GM19043 (cell line): ENCODE results near the gene POLG.

Experiments used
- ATAC-seq: cut with Tn5 transposase; IDR thresholded peaks from one replicate; pipeline ENCODE4 v1.9.1; 2021; ENCODE audit warnings: low read depth; ENCODE audit not compliant: unreplicated experiment

POLG gene

DNA sequence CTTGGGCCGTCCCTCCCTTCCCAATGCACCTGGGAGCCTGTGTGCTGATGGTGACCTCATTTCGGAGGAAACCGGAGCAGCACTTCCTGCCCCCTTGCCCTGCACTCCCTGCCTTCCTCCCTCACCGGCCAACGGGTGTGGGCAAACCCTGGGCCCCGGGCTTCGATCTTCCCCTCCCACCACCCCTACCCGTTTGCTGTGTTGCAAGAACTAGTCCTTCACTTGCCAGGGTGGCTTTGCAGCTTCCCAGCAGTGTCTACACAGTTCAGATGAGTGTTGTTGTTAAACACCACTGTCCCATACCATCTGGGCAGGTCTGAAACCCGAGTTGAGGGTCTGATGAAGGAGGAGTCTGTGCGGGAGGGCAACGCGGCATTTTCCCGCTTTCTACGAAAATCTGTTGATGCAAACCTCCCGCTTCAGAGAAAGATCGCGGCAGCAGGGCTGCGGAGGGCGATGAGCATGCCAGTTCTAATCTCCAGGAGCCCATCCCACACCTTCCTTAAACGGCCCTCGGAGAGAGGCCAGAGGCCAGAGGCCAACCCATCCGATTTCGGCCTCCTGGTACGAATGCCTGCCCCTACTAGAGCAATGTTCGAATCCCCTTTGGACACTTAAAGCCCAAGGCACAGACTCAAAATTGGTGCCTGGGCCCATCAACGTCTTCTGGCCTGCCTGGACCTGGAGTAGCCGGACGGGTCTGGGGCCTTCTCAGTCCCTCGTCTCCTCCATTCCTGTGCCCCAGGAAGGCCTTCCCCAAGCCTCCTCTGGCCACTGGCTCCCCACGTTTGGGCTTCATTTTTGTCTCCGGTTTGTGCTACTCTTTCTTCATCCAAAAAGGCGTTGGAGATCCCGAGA lies 35.7 kb upstream of the POLG start:
- ATAC-seq, result no peak

DNA sequence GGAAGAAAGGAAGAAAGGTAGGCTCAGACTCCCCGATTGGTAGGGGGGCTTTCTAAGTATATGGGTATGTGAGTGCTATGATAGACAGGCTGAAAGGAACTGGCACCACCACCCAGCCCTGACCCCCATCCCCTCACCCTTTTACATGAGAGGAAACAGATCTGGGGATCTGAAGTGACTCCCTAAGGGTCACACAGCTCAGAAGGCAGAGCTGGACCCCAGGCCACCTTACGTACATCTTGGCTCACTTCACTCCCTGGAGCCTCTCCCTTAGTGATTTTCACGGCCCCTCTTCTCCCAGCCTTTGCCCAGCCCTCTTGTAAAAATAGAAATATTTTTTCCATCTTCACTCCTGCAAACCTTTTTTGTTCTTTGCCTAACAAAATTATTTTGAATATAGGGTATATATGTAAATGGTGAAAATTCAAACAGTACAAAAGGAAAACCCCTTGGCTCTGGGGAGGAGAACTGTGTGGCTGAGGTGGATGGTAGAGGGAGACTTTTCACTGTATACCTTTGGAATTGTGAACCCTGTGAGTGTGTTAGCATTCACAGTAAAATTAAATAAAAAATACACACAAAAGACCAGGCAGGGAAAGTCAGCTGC lies 34.8 kb upstream of the POLG start:
- ATAC-seq, result no peak

DNA sequence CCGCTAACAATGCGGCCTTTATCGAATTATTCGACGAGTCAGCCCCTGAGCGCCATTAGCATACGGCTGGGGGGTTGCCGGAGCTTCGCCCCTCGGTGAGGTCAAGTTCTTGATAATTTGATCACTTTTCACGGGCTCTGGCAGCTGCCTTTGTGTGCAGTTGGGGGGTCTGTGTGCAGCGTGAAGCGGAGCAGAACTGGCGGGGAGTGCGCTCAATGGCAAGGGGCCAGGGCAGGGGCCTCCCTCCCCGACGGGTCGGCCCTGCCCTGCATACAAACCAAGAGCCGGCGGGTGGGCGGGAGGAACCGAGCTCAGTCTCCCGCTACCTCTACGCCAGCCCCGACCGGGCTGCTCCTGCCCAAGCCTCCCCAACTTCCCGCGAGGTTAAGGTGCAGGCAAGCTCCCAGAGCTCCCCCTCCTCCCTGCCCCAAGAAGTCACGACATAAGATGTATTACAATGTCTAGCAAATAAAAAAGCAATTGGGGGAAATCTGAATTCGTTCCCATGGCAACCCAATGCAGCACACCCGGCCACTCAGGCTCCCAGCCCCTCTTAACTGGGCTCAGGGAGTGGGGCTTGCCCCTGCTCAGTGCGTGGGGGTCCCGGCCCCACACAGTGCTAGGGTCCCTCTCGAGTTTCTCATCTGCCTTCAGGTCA lies 34.1 kb upstream of the POLG start:
- ATAC-seq, result no peak

DNA sequence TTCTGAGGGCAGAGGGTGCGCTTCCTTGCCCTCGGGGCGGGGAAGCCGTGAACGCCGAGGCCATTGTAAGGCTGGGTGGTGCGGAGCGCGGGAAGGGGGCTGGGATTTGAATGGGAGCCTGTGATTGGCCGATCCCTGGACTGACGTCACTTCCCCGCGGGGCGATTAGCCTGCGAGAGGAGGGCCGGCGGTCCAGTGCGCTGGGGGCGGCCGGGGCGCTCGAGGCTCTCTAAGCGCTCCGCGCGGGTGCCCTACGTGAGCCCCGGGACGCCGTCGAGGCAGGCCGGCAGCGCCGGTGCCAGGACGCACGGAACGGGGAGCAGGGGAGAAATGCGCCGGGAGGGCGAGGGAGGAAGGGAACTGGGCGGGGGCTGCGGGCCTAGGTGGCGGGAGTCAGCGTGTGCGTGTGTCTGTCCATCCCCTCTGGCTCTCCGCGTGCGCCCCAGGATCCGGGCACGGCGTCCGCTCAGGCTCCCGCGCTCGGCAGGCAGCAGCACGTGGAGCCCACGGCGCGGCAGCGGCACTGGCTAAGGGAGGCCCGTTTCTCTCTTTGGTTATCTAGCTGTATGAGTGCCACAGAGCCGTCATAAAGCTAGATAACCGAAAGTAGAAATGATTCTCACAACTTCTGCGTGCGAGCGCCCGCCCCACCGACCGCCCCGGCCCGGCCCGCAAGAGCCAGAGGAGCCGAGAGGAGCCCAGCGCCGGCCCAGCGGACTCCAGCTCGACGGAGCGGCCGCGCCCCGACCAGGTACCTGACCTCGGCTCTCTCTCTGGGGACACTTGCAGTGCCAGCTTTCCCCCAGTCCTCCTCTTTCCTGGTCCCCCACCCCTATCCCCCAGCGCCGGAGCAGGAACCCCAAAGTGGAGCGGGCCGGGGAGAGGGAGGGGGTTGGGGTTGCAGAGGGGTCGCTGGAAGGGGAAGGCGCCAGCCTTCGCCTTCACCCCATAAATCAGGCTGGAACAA lies 33.1 kb upstream of the POLG start:
- ATAC-seq, result no peak

DNA sequence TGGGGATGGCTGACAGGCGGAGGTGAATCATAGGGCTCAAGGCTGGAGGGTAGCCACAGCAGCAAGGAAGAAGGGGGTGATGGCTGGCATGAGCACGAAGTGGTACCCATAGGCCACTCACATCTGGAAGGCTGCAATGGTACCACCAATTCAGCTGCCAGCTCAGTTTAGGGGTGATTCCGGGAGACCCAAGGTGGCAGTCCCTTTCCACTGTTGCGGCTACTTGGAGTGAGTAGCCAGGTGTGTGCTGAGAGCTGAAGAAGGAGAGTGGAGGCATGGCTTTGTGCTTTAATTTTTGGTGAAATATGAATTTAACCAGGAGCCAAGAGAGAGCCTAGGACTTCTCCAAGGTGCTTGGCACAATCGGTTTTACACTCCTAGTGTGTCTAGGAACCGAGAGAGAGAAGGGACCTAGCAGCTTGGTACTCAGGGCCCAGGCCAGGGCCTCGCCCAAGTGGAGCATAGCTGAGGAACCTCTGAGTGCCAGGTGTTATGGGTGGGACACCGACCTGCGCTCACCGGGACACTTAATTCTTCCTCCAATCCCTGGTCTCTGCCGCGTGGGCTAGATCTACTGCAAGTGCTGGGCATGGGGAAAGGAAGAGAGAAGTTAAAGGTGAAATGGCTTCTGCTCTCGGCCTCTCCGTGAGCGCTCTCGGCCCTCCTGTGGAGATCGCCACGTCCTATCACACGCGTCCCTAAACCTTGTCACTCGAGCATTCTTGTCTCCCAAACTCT lies 32.2 kb upstream of the POLG start:
- ATAC-seq, result no peak

DNA sequence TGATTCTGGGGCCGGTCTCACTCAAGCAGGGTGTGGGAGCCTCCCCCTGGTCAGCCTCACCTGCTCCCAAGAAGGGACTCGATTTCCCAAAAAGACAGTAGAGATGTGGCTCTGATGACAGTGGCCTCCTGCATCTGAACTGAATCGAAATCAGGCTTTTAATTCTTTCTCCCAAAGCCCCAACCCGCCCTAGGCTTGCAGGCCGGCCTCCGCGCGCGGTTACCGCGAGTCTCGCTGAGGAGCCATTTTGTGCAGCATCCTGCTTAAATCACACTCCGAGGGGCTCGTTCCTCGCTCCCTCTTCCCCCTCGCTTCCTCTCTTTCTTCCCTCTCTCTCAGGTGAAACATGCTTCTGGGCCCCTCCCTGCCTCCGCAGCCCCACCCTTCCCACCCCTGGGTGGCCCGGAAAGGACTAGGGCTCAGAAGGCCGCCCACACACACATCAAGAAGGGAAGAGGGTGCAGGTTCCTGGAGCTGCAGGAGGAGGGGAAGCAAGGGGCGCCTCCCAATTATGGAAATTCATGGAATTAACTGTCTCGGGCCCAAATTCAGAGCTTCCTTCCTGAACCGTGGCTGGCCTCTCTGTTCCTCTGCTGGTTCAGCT lies 30.9 kb upstream of the POLG start:
- no peak for ATAC-seq

GRCh38 chr15:89364741-89365450 lies 30.3 kb upstream of the POLG start:
- no peak for ATAC-seq

- ATAC-seq, result no peak
Measured at GRCh38 chr15:89364341-89364740, 29.7 kb upstream of the POLG start.

DNA sequence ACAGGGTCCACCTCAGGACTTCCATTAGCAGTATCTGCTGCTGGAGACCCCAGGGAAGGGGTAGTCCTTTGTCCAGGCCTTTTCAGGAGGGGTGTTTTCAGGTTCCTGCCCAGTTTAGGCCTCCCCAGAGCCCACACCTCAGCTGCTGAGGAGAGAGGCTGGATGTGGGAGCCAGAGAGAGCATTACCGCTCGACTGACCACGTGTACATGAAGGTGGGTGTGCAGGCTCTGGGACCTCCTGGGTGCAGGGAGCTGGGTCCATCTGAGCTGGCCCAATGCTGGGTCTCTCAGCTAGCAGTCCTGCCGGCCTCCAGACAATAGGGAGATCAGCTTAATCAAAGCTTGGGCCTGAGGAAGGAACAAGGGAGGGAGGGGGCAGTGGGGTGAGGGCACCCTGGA lies 29.1 kb upstream of the POLG start:
- no peak for ATAC-seq

DNA sequence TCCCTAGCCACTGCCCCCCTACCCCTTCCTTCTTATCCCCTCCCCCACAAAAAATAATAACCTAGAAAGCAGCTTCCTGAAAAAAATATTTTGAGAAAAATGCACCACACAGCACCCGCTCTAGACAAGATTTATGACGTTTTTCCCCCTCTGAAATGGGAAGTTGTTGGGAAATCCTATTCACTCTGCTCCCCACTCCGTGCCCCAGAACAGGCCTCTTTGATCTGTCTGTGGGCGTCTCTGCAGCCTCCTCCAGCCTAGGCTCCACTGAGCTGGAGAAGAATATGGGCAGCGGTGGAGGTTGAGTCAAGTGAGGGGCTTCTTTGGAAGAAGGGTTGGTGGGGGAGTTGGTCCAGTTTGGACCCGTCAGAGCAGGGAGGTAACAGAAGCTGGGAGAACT lies 28.5 kb upstream of the POLG start:
- ATAC-seq, result no peak

DNA sequence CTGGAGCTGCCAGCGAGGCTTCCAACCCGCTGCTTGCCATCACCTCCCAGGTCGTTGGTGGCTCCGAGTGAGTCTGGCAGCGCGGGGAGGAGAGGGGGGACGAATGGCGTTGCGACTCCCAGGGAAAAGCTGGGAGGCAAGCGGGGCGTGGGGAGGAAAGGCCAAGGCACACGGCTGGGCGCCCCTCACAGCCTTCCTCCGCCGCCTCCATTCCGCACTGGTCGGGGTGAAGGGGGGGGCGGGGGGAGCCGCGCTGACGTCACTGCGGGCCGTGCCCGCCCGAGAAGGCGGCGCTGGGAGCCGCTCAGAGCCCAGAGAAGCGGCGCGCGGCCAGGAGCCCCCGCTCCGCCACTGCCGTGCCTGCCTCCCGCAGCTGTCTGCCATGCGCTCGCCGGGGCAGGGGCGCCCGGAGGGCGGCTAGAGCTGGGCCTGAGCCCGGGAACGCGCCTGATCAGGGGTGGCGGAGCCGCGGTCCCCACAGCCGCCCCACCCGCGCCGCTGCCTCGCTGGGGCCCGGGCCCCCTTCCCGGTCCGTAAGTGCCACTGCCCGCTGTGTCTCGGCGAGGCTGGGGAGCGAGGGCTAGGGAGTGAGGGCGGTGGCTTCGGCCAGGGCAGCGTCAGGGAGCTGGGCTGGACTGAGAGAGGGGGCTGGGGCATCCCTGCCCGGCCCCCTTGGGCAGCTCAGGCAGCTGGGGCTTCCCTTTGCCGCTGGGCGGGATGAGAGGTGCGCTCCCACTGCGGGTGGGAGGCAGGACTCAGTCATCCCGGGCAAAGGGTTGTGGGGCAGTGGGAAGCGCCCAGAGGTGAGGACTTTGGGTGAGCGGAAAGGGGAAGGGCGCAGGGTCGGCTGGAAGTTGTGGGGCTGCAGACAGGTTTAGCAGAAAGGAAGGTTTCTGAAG lies 27.8 kb upstream of the POLG start:
- no peak for ATAC-seq

DNA sequence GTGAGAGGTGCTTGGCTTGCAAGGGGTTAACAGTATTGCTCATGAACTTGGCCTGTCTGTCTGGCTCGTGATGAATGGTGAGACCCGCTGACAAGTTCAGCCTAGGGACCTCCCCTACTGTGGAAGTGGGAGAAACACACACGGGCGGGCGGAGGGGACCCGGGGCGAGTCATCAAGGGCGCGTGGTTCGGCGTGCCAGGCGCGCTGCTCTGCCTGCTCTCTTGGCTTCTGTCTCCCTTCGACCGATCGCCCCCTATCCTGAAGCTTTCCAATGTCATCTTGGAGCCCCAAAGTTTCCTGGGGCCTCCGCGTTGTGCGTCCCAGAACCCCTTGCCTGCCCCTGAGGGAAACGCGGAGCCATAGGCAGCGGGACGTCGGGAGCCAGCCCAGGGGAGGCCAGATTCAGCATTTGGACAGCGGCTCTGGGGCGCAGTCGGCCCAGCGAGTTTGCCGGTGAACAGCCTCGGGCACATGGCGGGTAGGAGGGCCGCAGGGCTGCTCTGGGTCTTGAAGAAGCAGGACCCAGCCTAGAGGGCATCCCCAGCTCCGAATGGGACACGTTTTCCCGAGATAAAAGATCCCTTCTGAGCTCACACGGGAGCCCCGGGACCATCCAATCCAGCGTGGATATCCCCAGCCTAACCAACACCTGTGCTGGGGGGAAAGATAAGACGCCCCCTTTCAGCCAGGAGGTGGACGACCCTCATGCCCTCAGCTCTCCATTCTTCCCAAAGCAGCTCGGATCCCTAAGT lies 27.0 kb upstream of the POLG start:
- no peak for ATAC-seq

DNA sequence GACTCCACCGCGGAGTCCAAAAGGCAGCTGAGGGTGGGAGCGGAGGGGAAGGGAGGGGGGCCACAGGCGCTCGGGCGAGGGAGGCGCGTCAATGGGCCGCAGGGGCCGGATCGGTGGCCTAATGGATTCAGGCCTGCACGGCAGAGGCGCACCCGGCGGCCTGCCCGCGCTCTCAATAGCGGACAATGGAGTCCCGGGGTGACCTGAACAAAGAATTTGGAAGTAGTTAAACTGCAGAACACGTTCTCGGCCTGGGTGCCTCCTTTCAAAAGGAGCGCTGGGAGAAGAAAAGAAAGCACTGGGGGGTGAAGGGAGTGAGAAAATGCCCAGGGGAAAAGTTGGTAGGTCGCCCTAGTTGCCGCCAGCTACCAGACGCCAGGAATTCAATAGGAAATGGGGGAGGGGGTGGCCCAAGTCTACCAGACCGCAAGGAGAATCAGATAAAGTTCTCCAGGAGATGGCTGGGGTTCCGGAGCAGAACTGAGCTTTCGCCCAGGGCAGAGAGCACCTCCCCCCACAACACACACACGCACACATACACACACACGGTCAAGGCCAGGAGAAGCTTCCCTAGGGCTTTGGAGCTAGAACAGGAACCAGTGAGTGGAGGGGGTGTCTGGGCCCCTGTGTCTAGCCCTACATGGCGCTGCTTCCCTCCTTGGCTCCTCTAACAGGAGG lies 25.8 kb upstream of the POLG start:
- ATAC-seq, result no peak

- no peak for ATAC-seq
Measured at GRCh38 chr15:89359471-89360293, 25.1 kb upstream of the POLG start.

GRCh38 chr15:89358755-89359439 lies 24.3 kb upstream of the POLG start:
- peak; percentile 76 for ATAC-seq
